ENCODE results near the gene NSG1.

NSG1 gene

DNA sequence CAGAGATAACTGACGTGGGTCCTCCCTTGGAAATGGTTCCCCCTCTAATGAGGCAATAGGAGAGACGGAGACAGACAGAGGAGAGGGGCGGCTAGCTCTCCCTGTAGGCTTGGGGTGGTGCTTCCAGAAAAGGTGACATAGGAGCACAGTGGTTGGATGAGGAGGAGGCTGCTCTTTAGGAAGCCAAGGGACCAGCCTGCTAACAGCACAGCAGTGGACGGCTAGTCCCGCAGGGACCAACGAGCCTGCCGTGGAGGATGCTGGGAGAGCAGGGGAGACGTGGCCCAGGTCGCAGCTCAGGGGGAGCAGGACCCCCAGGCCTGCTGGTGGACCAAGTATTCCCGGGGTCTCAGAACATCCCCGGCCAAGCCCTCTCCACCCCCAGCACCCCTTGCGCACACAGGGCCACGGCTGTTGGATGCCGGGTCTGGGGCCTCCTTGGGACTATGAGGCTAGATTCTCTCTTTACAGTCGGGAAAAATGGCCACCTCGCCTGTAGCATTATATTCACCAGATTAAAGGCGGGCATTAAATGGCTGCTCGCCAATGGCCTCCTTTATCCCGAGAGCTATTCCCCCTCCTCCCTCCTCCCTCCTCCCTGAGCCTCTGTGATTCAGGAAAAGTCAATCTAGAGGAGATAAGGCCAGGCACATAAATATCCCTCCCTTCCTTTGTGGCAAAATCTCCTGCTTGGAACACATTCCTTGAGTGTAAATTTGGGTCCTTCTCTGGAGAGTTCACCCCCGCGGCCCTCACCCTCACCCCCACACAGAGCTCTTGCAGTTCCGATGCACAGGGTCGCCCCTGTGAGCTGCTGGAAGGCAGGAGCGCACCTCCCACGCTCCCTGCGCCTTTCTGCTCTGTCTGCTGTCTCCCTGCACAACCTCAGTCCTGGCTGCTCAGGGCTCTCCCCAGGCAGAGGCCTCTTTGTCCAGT is 30.5 kb upstream of the NSG1 start:
- H3K27me3 ChIP-seq (ENCODE audit: control insufficient read depth, insufficient read depth, low read length) = no peaks in the 10 kb centered on the region
- H3K27ac ChIP-seq (ENCODE audit: low read length) = no peak overlapping the region
- no peak overlapping the region for H3K9ac ChIP-seq (ENCODE audit: low read length)

DNA sequence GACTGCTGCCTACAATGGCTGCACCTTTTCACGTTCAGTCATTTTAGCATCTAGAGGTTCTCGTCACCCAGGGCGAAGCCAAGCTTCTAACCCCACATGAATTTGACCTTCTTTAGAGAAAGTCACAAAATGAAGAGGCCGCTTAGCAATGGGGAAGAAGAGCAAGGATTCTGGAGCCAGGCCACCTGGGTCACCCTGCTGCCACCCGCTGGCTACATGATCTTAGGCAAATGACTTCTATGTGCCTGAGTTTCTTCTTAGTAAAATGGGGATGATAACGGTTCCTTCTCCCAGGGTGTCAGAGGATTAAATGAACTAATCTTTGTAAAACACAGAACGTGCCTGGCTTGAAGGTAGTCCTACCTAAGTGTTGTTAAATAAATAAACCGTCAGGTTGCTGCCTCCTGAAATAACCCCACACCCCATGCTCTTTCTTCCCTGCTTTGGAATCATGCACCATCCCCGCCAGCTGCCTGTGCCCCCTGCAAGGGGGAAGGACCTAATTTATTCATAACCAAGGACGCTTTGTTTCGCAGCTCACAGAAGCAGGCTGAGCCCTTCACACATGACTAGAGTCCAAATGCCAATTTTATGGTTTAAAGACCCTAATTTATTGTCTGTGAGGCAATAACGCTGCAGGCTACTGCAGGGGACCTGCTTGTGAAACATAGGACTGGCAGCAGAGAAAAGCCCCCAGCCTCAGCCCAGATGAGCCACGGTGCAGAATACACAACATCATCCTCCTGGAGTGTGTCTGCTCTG is 28.6 kb upstream of the NSG1 start:
- no peaks in the 10 kb centered on the region for H3K36me3 ChIP-seq (ENCODE audit: control insufficient read depth, low read depth, low read length)
- peaks cover 2% of the 10 kb centered on the region for H3K4me1 ChIP-seq (ENCODE audit: control insufficient read depth, low read depth, low read length)
- no peak overlapping the region for H3K27ac ChIP-seq (ENCODE audit: low read length)
- H3K9ac ChIP-seq (ENCODE audit: low read length) = no peak overlapping the region
- no peaks in the 10 kb centered on the region for H3K9me3 ChIP-seq (ENCODE audit: control insufficient read depth, low read depth, low read length)
- no peaks in the 10 kb centered on the region for H3K27me3 ChIP-seq (ENCODE audit: control insufficient read depth, insufficient read depth, low read length)
- no peak overlapping the region for H3K4me3 ChIP-seq (ENCODE audit: low read length)

More for the DNA sequence above, 30.5 kb upstream of the NSG1 start:
- no peak overlapping the region for H3K4me3 ChIP-seq (ENCODE audit: low read length)
- no peaks in the 10 kb centered on the region for H3K9me3 ChIP-seq (ENCODE audit: control insufficient read depth, low read depth, low read length)
- no peaks in the 10 kb centered on the region for H3K36me3 ChIP-seq (ENCODE audit: control insufficient read depth, low read depth, low read length)
- H3K4me1 ChIP-seq (ENCODE audit: control insufficient read depth, low read depth, low read length) = peaks cover 2% of the 10 kb centered on the region

DNA sequence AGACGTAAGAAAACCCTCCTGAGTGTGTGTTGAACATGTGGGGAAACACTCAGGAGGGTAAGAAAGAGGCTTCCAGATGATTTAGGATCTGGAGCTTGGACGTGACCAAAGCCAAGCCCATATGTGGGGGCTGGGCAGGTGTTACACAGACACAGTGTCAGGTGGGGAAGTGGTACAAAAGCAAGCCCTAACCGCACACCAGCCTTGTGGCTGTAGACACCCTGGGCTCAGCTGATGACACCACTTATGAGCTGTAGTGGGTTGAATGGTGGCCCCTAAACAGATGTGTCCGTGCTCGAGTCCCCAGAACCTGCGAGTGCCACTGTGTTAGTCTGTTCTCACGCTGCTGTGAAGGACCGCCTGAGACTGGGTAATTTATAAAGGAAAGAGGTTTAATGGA is 25.0 kb upstream of the NSG1 start:
- Histone ChIP-seq H3K9me3 (ENCODE audit: control insufficient read depth, low read depth, low read length) (no peaks in the 10 kb centered on the region), H3K9ac (ENCODE audit: low read length) (no peak overlapping the region), H3K36me3 (ENCODE audit: control insufficient read depth, low read depth, low read length) (no peaks in the 10 kb centered on the region), H3K27ac (ENCODE audit: low read length) (no peak overlapping the region), H3K4me1 (ENCODE audit: control insufficient read depth, low read depth, low read length) (peaks cover 2% of the 10 kb centered on the region), H3K4me3 (ENCODE audit: low read length) (no peak overlapping the region), H3K27me3 (ENCODE audit: control insufficient read depth, insufficient read depth, low read length) (no peaks in the 10 kb centered on the region)

DNA sequence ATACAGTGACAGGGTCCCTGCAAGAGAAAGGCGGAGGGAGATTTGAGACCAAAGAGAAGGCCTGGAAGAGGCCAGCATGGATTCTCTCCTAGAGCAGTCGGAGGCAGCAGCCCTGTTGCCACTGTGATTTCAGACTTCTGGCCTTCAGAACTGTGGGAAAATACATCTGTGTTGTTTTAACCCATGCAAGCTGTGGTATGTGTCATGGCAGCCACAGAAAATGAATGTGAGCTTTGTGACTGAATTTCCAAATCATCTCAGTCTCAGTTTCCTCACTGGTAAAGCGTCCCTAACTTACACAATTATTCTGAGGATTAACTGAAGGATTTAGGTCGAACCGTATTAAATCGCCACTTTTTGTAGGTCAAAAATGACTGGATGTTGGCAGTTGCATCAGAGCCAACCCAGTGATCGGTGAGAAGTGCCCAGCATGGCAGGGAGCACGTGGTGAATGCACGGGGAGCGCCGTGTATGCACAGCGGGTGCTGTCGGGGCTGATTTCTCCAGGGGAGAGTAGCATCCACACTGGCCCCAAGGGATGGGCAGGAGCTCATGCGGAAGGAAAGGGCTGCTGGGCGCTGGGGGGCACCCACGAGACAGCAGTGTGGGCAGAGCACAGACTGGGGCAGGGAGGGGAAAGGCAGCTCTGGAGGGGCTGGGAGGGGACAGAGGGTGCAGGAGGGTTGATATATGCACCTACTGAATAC is 23.8 kb upstream of the NSG1 start:
- no peaks in the 10 kb centered on the region for H3K9me3 ChIP-seq (ENCODE audit: control insufficient read depth, low read depth, low read length)
- H3K27ac ChIP-seq (ENCODE audit: low read length) = no peak overlapping the region
- H3K36me3 ChIP-seq (ENCODE audit: control insufficient read depth, low read depth, low read length) = no peaks in the 10 kb centered on the region
- no peak overlapping the region for H3K4me3 ChIP-seq (ENCODE audit: low read length)
- H3K4me1 ChIP-seq (ENCODE audit: control insufficient read depth, low read depth, low read length) = peaks cover 2% of the 10 kb centered on the region
- H3K9ac ChIP-seq (ENCODE audit: low read length) = no peak overlapping the region
- no peaks in the 10 kb centered on the region for H3K27me3 ChIP-seq (ENCODE audit: control insufficient read depth, insufficient read depth, low read length)

DNA sequence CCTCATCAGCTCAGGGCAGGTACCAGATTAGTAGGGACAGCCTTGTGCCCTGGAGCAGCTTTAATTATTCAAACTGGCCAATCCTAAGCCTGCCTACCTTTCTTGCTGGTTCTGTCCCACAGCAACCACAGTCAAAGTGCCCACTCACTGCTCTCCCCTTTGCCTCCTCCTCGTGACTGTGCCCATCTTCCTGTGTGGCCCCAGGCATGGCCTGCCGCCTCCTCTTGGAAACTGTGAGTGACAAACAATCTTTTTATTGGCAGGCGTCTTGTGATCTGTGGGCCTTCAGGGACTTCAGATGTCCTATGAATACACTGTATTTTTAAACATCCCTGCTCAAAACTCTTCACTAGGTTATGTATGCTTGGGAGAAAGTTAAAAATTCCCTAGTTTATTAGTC is 22.8 kb upstream of the NSG1 start:
- Histone ChIP-seq H3K4me1 (ENCODE audit: control insufficient read depth, low read depth, low read length) (no peaks in the 10 kb centered on the region), H3K36me3 (ENCODE audit: control insufficient read depth, low read depth, low read length) (no peaks in the 10 kb centered on the region)

DNA sequence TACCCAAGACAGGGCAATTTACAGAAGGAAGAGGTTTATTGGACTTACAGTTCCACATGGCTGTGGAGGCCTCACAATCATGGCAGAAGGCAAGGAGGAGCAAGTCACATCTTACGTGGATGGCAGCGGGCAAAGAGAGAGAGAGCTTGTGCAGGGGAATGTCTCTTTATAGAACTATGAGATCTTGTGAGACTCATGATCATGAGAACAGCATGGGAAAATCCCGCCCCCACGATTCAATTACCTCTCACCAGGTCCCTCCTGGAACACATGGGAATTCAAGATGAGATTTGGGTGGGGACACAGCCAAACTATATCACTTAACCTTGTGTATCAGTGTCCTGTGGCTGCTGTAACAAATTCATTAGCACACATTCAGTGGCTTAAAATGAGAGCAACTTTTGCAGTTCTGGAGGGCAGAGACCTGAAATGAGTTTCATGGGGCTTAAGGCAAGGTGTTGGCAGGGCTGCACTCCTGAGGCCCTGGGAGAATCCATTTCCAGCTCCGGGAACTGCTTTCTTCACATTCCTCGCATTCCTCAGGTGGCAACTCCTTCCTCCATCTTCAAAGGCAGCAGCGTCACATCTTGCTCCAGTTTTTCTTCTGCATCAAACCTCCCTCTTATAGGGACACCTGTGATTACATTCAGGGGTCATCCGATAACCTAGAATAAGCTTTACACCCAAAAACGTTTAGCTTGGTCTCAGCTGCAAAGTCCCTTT is 22.3 kb upstream of the NSG1 start:
- Histone ChIP-seq H3K4me1 (ENCODE audit: control insufficient read depth, low read depth, low read length) (no peaks in the 10 kb centered on the region), H3K9ac (ENCODE audit: low read length) (no peak overlapping the region), H3K9me3 (ENCODE audit: control insufficient read depth, low read depth, low read length) (no peaks in the 10 kb centered on the region), H3K36me3 (ENCODE audit: control insufficient read depth, low read depth, low read length) (no peaks in the 10 kb centered on the region), H3K4me3 (ENCODE audit: low read length) (no peak overlapping the region), H3K27ac (ENCODE audit: low read length) (no peak overlapping the region), H3K27me3 (ENCODE audit: control insufficient read depth, insufficient read depth, low read length) (no peaks in the 10 kb centered on the region)

More for the DNA sequence above, 22.8 kb upstream of the NSG1 start:
- Histone ChIP-seq H3K27ac (ENCODE audit: low read length) (no peak overlapping the region), H3K9ac (ENCODE audit: low read length) (no peak overlapping the region), H3K9me3 (ENCODE audit: control insufficient read depth, low read depth, low read length) (no peaks in the 10 kb centered on the region), H3K4me3 (ENCODE audit: low read length) (no peak overlapping the region), H3K27me3 (ENCODE audit: control insufficient read depth, insufficient read depth, low read length) (no peaks in the 10 kb centered on the region)

DNA sequence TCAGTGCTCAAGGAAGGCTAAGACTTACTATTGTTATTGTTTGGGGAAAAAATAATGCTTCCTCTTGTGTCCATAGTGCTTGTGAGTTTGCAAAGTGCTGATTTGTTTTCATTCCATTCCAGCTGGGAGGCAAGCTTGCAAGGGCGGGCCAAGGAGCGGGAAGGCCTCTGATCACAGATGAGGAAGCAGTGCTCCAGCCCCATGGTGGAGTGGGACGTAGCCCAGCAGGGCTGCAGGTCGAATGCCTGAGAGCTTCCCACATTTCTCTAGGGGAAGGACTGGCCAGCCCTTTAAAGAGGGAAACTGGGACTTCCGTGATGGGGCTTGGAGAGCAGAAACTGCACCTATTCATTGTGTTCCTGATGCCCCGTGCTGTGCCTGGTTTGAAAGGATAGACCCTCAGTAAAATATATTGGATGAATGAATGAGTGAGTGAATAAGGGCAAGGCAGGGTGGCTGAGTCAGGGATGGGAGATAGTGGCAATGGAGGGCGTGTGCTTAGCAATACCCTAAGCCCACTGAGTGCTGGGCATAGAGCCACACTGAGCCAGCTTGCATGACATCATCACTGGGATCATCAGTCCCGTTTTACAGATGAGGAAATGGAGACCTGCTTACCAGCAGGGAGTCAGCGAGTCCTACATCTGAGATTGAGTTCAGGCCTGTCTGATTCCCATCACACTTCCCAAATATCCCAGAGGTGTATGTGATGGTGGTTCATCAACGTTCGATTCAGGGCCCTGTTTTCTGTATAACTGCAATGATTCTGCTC is 17.9 kb upstream of the NSG1 start:
- Histone ChIP-seq H3K9ac (ENCODE audit: low read length) (no peak overlapping the region), H3K27ac (ENCODE audit: low read length) (no peak overlapping the region), H3K4me1 (ENCODE audit: control insufficient read depth, low read depth, low read length) (no peaks in the 10 kb centered on the region), H3K9me3 (ENCODE audit: control insufficient read depth, low read depth, low read length) (no peaks in the 10 kb centered on the region), H3K27me3 (ENCODE audit: control insufficient read depth, insufficient read depth, low read length) (no peaks in the 10 kb centered on the region), H3K4me3 (ENCODE audit: low read length) (no peak overlapping the region), H3K36me3 (ENCODE audit: control insufficient read depth, low read depth, low read length) (no peaks in the 10 kb centered on the region)

DNA sequence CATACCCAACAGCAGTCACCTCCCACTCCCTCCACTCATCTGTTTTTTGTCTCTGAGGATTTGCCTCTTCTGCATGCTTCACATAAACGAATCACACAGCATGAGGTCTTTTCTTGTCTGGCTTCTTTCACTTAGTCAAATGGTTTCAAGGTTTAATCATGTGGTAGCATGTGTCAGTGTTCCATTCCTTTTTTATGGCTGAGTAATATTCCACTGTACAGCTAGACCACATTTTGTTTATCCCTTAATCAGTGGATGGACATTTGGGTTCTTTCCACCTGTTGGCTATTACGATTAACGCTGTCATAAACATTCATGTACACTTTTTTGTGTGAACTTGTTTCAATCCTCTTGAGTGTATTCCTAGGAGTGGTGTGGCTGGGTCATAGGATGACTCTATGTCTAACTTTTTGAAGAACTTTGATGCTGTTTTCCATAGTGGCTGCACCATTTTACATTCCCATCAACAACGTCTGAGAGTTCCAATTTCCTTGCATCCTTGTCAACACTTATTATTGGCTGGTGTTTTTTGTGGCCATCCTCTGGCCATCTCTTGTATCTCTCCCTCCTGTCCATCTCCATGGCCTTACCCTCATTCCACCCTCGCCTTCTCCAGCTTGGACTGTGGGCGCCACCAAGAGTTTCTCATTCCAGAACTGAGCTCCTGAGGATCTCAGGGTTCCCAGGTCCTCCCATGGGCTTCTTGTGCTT is 12.4 kb upstream of the NSG1 start:
- H3K36me3 ChIP-seq (ENCODE audit: control insufficient read depth, low read depth, low read length) = no peaks in the 10 kb centered on the region
- H3K27me3 ChIP-seq (ENCODE audit: control insufficient read depth, insufficient read depth, low read length) = no peaks in the 10 kb centered on the region

DNA sequence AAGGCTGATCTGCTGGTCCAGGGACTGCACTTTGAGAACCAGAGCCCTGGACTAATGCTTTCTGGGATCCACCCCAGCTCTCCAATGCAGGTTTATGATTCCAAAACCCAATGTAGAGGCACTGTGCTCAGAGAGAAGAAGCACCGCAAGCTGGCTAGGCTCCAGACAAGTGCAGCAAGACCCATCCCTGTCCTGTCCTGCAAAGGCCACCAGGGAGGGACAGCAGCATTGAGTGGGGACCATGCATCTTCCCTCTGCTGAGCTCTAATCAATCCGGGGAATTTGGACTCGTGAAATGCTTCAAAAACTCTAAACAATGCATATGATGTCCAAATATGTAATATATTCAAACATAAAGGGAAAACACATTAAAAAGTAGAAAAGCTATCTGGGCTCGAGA is 10.8 kb upstream of the NSG1 start:
- H3K36me3 ChIP-seq (ENCODE audit: control insufficient read depth, low read depth, low read length) = no peaks in the 10 kb centered on the region
- H3K27me3 ChIP-seq (ENCODE audit: control insufficient read depth, insufficient read depth, low read length) = no peaks in the 10 kb centered on the region
- H3K4me1 ChIP-seq (ENCODE audit: control insufficient read depth, low read depth, low read length) = no peaks in the 10 kb centered on the region
- H3K9me3 ChIP-seq (ENCODE audit: control insufficient read depth, low read depth, low read length) = no peaks in the 10 kb centered on the region
- no peak overlapping the region for H3K4me3 ChIP-seq (ENCODE audit: low read length)
- H3K27ac ChIP-seq (ENCODE audit: low read length) = no peak overlapping the region
- no peak overlapping the region for H3K9ac ChIP-seq (ENCODE audit: low read length)

More for the DNA sequence above, 12.4 kb upstream of the NSG1 start:
- H3K9ac ChIP-seq (ENCODE audit: low read length) = no peak overlapping the region
- H3K27ac ChIP-seq (ENCODE audit: low read length) = no peak overlapping the region
- no peak overlapping the region for H3K4me3 ChIP-seq (ENCODE audit: low read length)
- no peaks in the 10 kb centered on the region for H3K9me3 ChIP-seq (ENCODE audit: control insufficient read depth, low read depth, low read length)
- H3K4me1 ChIP-seq (ENCODE audit: control insufficient read depth, low read depth, low read length) = no peaks in the 10 kb centered on the region

DNA sequence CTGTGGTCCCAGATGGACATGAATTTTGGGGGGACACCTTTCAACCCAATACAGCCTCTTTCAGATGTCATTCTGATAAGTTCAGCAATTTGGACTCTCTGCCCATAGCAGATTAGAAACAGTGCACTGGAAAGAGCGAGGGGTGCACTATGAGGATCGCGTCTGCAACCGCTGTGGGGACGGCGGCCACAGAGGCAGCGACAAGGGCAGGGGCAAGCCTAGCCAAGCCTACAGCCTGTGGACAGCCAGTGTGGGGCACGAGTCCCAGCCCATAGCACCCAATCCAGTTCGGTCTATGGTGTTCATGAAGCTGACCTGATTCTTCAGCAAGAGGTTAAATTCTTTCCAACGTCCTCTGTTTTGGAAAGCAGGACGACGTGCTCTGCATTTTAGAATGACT is 9.7 kb upstream of the NSG1 start:
- Histone ChIP-seq H3K9me3 (ENCODE audit: control insufficient read depth, low read depth, low read length) (no peaks in the 10 kb centered on the region), H3K36me3 (ENCODE audit: control insufficient read depth, low read depth, low read length) (no peaks in the 10 kb centered on the region), H3K27ac (ENCODE audit: low read length) (no peak overlapping the region), H3K4me1 (ENCODE audit: control insufficient read depth, low read depth, low read length) (peaks cover 3% of the 10 kb centered on the region), H3K27me3 (ENCODE audit: control insufficient read depth, insufficient read depth, low read length) (no peaks in the 10 kb centered on the region), H3K4me3 (ENCODE audit: low read length) (no peak overlapping the region), H3K9ac (ENCODE audit: low read length) (no peak overlapping the region)

Data from iPS-18a (cell line).